Progenitor cell of endocrine pancreas (in vitro differentiated cells): ENCODE data around the gene PPM1B. TPM values are rescaled to one million over a fixed set of nuclear protein-coding genes. Genes with fewer than 3 reads are reported as not detected.
"Not testable (repeated sequence)": the region's sequence is repeated elsewhere in the genome, so short reads cannot be mapped to it uniquely, and the experiment has no call there.

Experiments used
- DNase-seq: peaks from one replicate; pipeline ENCODE4 v3.0.0; 2021; ENCODE audit warnings: low spot score; ENCODE audit not compliant: unreplicated experiment
- H3K27ac Mint-ChIP-seq: 2 replicates; pipeline ENCODE4 v1.8.0; 2021; ENCODE audit warnings: mild to moderate bottlenecking, moderate library complexity, mixed read lengths
- H3K27me3 Mint-ChIP-seq: 2 replicates; pipeline ENCODE4 v1.8.0; 2021; ENCODE audit warnings: mixed read lengths
- H3K36me3 Mint-ChIP-seq: 2 replicates; pipeline ENCODE4 v1.8.0; 2022; ENCODE audit warnings: mixed read lengths; ENCODE audit not compliant: insufficient read depth
- H3K4me1 Mint-ChIP-seq: 2 replicates; pipeline ENCODE4 v1.8.0; 2021; ENCODE audit warnings: low read depth, mixed read lengths
- H3K4me3 Mint-ChIP-seq: 2 replicates; pipeline ENCODE4 v1.8.0; 2021; ENCODE audit warnings: low read depth, mild to moderate bottlenecking, moderate library complexity, mixed read lengths
- H3K9me3 Mint-ChIP-seq: 2 replicates; pipeline ENCODE4 v1.8.0; 2021; ENCODE audit warnings: low read depth, mixed read lengths
- CTCF ChIP-seq: fragments of 200-600 bp; sonication (generic); IDR thresholded peaks from one replicate; pipeline ENCODE4 v1.5.0; 2021; ENCODE audit warnings: antibody characterized with exemption, mild to moderate bottlenecking; ENCODE audit not compliant: unreplicated experiment
- total RNA-seq: library from RNA; stranded (reverse); gene quantifications from 2 replicates; pipeline ENCODE4 v1.2.1, GENCODE V29; 2021

The PPM1B gene
- total RNA-seq, 1 donor from 2014 or later: 60.8 TPM

DNA sequence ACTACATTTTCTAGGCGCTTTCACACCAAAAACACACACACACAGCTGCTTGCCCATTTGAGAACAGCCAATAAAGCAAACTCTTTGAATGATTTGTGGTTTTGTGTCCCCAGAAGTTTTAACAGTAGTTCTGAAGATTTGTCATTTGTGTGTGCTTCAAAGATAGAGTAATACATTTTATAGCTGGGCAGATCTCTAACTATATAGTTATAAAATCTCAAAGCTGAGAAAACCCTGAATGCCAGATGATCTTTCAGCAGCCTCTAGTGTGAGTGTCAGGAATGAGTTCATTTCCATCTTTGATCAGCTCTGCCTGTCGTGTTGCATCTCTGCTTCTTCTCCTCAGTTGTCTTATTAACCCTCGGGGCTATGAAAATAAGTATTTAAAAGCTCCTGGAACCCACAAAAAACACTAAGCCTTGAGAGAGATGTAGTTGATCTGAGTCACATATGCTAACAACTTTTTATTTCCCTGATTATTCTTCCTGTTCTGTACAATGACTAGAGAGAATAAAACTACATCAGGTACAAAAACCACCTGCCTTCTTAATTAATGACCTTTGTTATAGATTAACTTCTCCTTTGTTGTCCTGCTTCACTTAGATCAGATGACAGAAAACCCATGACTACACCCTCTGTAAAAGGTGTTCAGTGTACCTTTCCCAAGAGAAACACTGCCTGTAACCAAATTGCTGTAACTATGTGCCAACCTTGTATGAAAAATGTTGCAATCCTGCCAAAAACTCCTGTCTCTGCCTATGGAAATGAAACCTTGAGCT is 76.6 kb downstream of the PPM1B start:
- TF ChIP-seq CTCF: no peak
- no peaks in the 10 kb centered on the region for H3K9me3 Mint-ChIP-seq
- H3K36me3 Mint-ChIP-seq: peaks cover 1% of the 10 kb centered on the region
- peak overlapping the region; percentile 35 for H3K4me3 Mint-ChIP-seq
- peak overlapping the region; percentile 97 for H3K27ac Mint-ChIP-seq
- no peaks in the 10 kb centered on the region for H3K27me3 Mint-ChIP-seq
- peaks cover 37% of the 10 kb centered on the region for H3K4me1 Mint-ChIP-seq
- DNase-seq: no peak

- Mint-ChIP-seq H3K9me3 (no peaks in the 10 kb centered on the region), H3K4me1 (peaks cover 37% of the 10 kb centered on the region), H3K36me3 (peaks cover 1% of the 10 kb centered on the region), H3K27ac (peak overlapping the region; percentile 97), H3K27me3 (no peaks in the 10 kb centered on the region), H3K4me3 (no peak overlapping the region)
- no peak for TF ChIP-seq CTCF
- no peak for DNase-seq
Measured at GRCh38 chr2:44246436-44246835, 77.8 kb downstream of the PPM1B start.

DNA sequence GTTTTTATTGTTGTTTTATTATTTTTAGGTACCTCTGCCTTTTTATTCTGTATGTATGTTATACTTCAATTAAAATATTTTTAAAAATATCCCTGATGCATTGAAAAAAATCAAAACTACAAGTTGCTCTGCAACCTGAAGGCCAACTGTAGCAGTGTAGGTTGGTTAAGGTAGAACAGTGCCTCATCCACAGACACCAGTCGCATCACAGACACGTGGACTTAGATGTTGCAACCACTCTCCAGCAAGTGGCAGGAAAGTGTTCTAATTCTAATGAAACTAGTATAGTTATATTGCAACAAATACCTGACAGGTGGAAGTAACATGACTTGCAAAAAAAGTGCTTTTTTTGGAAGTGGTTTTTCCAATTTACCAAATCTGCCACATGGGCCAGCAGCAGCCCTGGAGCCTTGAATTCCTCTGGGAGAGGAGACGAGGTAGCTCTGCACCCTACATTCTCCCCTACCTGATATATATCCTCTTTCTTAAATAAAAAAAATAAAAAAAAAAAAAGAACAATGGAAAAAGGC is 78.2 kb downstream of the PPM1B start:
- H3K27ac Mint-ChIP-seq: no peak overlapping the region
- peaks cover 3% of the 10 kb centered on the region for H3K36me3 Mint-ChIP-seq
- no peaks in the 10 kb centered on the region for H3K27me3 Mint-ChIP-seq
- no peak overlapping the region for H3K4me3 Mint-ChIP-seq
- DNase-seq: no peak
- no peaks in the 10 kb centered on the region for H3K9me3 Mint-ChIP-seq
- no peak for TF ChIP-seq CTCF
- peaks cover 37% of the 10 kb centered on the region for H3K4me1 Mint-ChIP-seq

DNA sequence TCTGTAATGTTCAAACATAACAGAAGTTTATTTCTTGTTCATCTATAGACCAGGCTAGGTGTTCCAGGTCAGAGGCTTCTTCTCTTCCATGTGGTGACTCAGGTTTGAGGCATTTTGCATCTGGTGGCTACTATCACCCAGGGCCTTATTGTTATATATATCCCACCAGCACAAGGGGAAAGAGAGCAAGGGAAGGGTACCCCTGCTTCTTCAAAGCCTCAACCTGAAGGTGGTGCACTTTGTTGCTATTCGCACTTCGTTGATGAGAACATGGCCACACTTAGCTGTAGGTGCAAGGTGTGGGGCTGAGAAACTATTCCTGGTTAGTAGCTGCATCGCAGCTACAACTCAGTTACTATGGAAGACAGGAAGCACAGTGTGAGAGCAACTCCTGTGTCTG is 79.2 kb downstream of the PPM1B start:
- Mint-ChIP-seq H3K27me3 (no peaks in the 10 kb centered on the region), H3K9me3 (peaks cover 8% of the 10 kb centered on the region), H3K27ac (peak overlapping the region; percentile 56), H3K4me3 (no peak overlapping the region), H3K36me3 (peaks cover 9% of the 10 kb centered on the region), H3K4me1 (peaks cover 35% of the 10 kb centered on the region)
- TF ChIP-seq CTCF: no peak
- no peak for DNase-seq

DNA sequence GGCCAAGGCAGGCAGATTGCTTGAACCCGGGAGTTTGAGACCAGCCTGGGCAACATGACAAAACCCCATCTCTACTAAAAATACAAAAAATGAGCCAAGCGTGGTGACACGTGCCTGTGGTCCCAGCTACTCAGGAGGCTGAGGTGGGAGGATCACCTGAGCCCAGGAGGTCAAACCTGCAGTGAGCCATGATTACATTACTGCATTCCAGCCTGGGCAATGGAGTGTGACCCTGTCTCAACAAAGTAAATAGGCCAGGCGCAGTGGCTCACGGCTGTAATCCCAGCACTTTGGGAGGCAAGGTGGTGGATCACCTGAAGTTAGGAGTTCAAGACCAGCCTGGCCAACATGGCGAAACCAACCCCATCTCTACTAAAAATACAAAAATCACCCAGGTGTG is 80.6 kb downstream of the PPM1B start:
- Mint-ChIP-seq H3K9me3 (peaks cover 15% of the 10 kb centered on the region), H3K4me1 (peaks cover 30% of the 10 kb centered on the region)
- not testable (repeated sequence) for H3K36me3 Mint-ChIP-seq, H3K27ac Mint-ChIP-seq, H3K4me3 Mint-ChIP-seq, DNase-seq, H3K27me3 Mint-ChIP-seq

- no peak for DNase-seq
- peaks cover 15% of the 10 kb centered on the region for H3K9me3 Mint-ChIP-seq
- no peak overlapping the region for H3K4me3 Mint-ChIP-seq
- H3K27me3 Mint-ChIP-seq: no peaks in the 10 kb centered on the region
- H3K27ac Mint-ChIP-seq: peak overlapping the region; percentile 43
- TF ChIP-seq CTCF: no peak
- H3K36me3 Mint-ChIP-seq: peaks cover 10% of the 10 kb centered on the region
- H3K4me1 Mint-ChIP-seq: peaks cover 21% of the 10 kb centered on the region
Measured at GRCh38 chr2:44250376-44250775, 81.7 kb downstream of the PPM1B start.
